PC-3 (cell line): ENCODE measurements around the gene SEL1L. TPM values are rescaled to one million over a fixed set of nuclear protein-coding genes. Genes with fewer than 3 reads are reported as not detected.

Experiments
- ATAC-seq: fragments of 200-7000 bp; cut with Tn5 transposase; 2 replicates; pipeline ENCODE4 v1.9.1; 2020; ENCODE audit warnings: mild to moderate bottlenecking, moderate library complexity
- BruUV-seq: library from RNA; stranded (reverse); fragments of 400-500 nt; replicated peaks from 2 replicates; lab custom pipeline; 2021; lab: Mats Ljungman, UMichigan
- CTCF ChIA-PET: fragments of 300-600 bp; sonication (Branson Sonifier 250); formaldehyde crosslinking; loops from one replicate; lab custom pipeline; 2022; ENCODE audit warnings: antibody characterized with exemption; lab: Charles Lee
- POLR2A ChIA-PET: fragments of 300-600 bp; sonication (Branson Sonifier 250); formaldehyde crosslinking; loops from one replicate; lab custom pipeline; 2022; ENCODE audit warnings: antibody characterized with exemption; ENCODE audit not compliant: unreplicated experiment; lab: Charles Lee
- DNase-seq: peaks from one replicate; pipeline ENCODE4 v3.0.0-alpha.2; 2015
- H2AFZ ChIP-seq: fragments of 300-600 bp; sonication (generic); 2 replicates; pipeline ENCODE4 v1.6.0; 2016; ENCODE audit warnings: antibody characterized with exemption, low read length
- H3F3A ChIP-seq: fragments of 300-600 bp; sonication (generic); one replicate; pipeline ENCODE4 v1.6.0; 2017; ENCODE audit warnings: antibody characterized with exemption, low read length, control low read depth, mild to moderate bottlenecking; ENCODE audit not compliant: unreplicated experiment
- H3K27ac ChIP-seq: fragments of 300-600 bp; sonication (generic); 2 replicates; pipeline ENCODE4 v1.5.1; 2016; ENCODE audit warnings: mild to moderate bottlenecking, low read length
- H3K27me3 ChIP-seq: fragments of 300-600 bp; sonication (generic); 2 replicates; pipeline ENCODE4 v1.6.1; 2016; ENCODE audit warnings: low read length, mixed read lengths
- H3K36me3 ChIP-seq: fragments of 300-600 bp; sonication (generic); 2 replicates; pipeline ENCODE4 v1.6.1; 2016; ENCODE audit warnings: low read depth, mixed run types, low read length, mixed read lengths
- H3K4me1 ChIP-seq: fragments of 300-600 bp; sonication (generic); 2 replicates; pipeline ENCODE4 v1.5.1; 2016; ENCODE audit warnings: low read length; ENCODE audit not compliant: insufficient read depth
- H3K4me2 ChIP-seq: fragments of 300-600 bp; sonication (generic); 2 replicates; pipeline ENCODE4 v1.6.0; 2016; ENCODE audit warnings: low read length
- H3K4me3 ChIP-seq: fragments of 300-600 bp; sonication (generic); 2 replicates; pipeline ENCODE4 v1.5.1; 2016; ENCODE audit warnings: mild to moderate bottlenecking, low read length, mixed read lengths
- H3K79me2 ChIP-seq: fragments of 300-600 bp; sonication (generic); 2 replicates; pipeline ENCODE4 v1.6.1; 2017; ENCODE audit warnings: low read length, mixed read lengths
- H3K9ac ChIP-seq: fragments of 300-600 bp; sonication (generic); 2 replicates; pipeline ENCODE4 v1.6.0; 2016; ENCODE audit warnings: mild to moderate bottlenecking, low read length
- H3K9me2 ChIP-seq: fragments of 300-600 bp; sonication (generic); replicated peaks from 2 replicates; pipeline ENCODE4 v1.6.1; 2016; ENCODE audit warnings: mixed run types, low read length, mixed read lengths
- H3K9me3 ChIP-seq: fragments of 300-600 bp; sonication (generic); 2 replicates; pipeline ENCODE4 v1.6.1; 2016; ENCODE audit warnings: low read length, mixed read lengths
- H4K20me1 ChIP-seq: fragments of 300-600 bp; sonication (generic); 2 replicates; pipeline ENCODE4 v1.6.1; 2016; ENCODE audit warnings: low read length, mixed read lengths
- CTCF ChIP-seq: fragments of 300-600 bp; sonication (generic); conservative IDR thresholded peaks from 2 replicates; pipeline ENCODE4 v1.5.1; 2017; ENCODE audit warnings: antibody characterized with exemption, low read depth, mild to moderate bottlenecking, low read length
- EZH2 ChIP-seq: fragments of 300-600 bp; sonication (generic); IDR thresholded peaks from one replicate; pipeline ENCODE4 v1.6.1; 2017; ENCODE audit warnings: antibody characterized with exemption, mild to moderate bottlenecking, low read length; ENCODE audit not compliant: unreplicated experiment
- EZH2phosphoT487 ChIP-seq: fragments of 300-600 bp; sonication (generic); IDR thresholded peaks from 2 replicates; pipeline ENCODE4 v1.6.1; 2018; ENCODE audit warnings: mild to moderate bottlenecking, antibody characterized with exemption, low read length, borderline replicate concordance
- intact Hi-C: fragments of 100-400 bp; cut with micrococcal nuclease; formaldehyde crosslinking; loops from 2 replicates; pipeline ENCODE4 v1.9.0; 2023
- total RNA-seq: library from RNA; depleted of rRNA; stranded (reverse); fragments of >200 nt; gene quantifications from 2 replicates; pipeline ENCODE4 v1.2.3, GENCODE V29; 2014

The SEL1L gene
- total RNA-seq, 1 experiment from 2014 or later, result 46.9 TPM

GRCh38 chr14:81437244-81437643, 96.4 kb downstream of the SEL1L start:
- intact Hi-C loops, result loop anchor here (5.0 kb wide), 1 partner anchor 115 kb away; no protein-coding TSS in a partner anchor
- H3K9me3 ChIP-seq, result no peaks in the 10 kb centered on the region

GRCh38 chr14:81436296-81437138, 97.1 kb downstream of the SEL1L start:
- Histone ChIP-seq H3K9me2 (no peaks in the 10 kb centered on the region), H3K4me1 (peaks cover 13% of the 10 kb centered on the region), H3K27ac (no peak overlapping the region), H3K9ac (peak overlapping the region; percentile 47), H3K27me3 (peaks cover 18% of the 10 kb centered on the region; the same call in 1 of the 2 replicates), H3K79me2 (no peaks in the 10 kb centered on the region), H3F3A (no peaks in the 10 kb centered on the region), H3K9me3 (no peaks in the 10 kb centered on the region), H3K4me3 (peak overlapping the region; percentile 72), H3K36me3 (no peaks in the 10 kb centered on the region), H4K20me1 (no peaks in the 10 kb centered on the region), H3K4me2 (peak overlapping the region; percentile 99), H2AFZ (peak overlapping the region; percentile 98)
- POLR2A ChIA-PET, result interaction anchor here (1.3 kb wide), 1 partner anchor 35 kb away, joined by 6 read pairs; no protein-coding TSS in a partner anchor
- ATAC-seq (peak; percentile 93), DNase-seq (peak; percentile 87)
- no peak for TF ChIP-seq CTCF
- CTCF ChIA-PET, result interaction anchor here (1.1 to 1.8 kb wide), 3 partner anchors 28 to 167 kb away, joined by 4 to 9 read pairs (median 4); partner anchors contain the start of gene STON2
- no TSS peak for BruUV-seq
- intact Hi-C loops, result loop anchor here (1.0 to 5.0 kb wide), 2 partner anchors 54 to 114 kb away; no protein-coding TSS in a partner anchor

More at GRCh38 chr14:81437244-81437643, 96.4 kb downstream of the SEL1L start:
- Histone ChIP-seq H3K9ac (no peak overlapping the region), H3F3A (no peaks in the 10 kb centered on the region), H3K4me2 (peak overlapping the region; percentile 99), H3K4me1 (peaks cover 13% of the 10 kb centered on the region), H4K20me1 (no peaks in the 10 kb centered on the region), H3K4me3 (peak overlapping the region; percentile 72; the same call in 1 of the 2 replicates), H3K27ac (no peak overlapping the region), H3K79me2 (no peaks in the 10 kb centered on the region), H3K9me2 (no peaks in the 10 kb centered on the region), H3K36me3 (no peaks in the 10 kb centered on the region), H3K27me3 (peaks cover 21% of the 10 kb centered on the region; the same call in 1 of the 2 replicates), H2AFZ (no peak overlapping the region; the same call in 1 of the 2 replicates)
- TF ChIP-seq EZH2 (no peak), EZH2phosphoT487 (no peak), CTCF (no peak)
- no TSS peak for BruUV-seq
- CTCF ChIA-PET, result no interaction called here
- DNase-seq (no peak), ATAC-seq (no peak)
- POLR2A ChIA-PET, result no interaction called here
